Esophagus muscularis mucosa (tissue), 4 donors: ENCODE measurements around the gene SELENOK.

ENCODE experiments used
- EP300 ChIP-seq: sonication (generic); formaldehyde crosslinking; IDR thresholded peaks from one replicate; pipeline ENCODE4 v1.6.1; 2017; ENCODE audit warnings: antibody characterized with exemption
- POLR2A ChIP-seq: fragments of 450-650 bp; IDR thresholded peaks from one replicate; pipeline ENCODE4 v1.6.1; 2017; ENCODE audit warnings: antibody characterized with exemption, moderate library complexity, mild to moderate bottlenecking, low read depth
- POLR2AphosphoS5 ChIP-seq, 2 donors: sonication (generic); formaldehyde crosslinking; IDR thresholded peaks; one replicate each; pipeline ENCODE4 v1.6.1; 2017; ENCODE audit warnings: antibody characterized with exemption in 2 of 2
- TF ChIP-seq, protein P1 (sequence below), 3 experiments: fragments of 200-600 bp in 2 of 3; fragments of 450-650 bp in 1 of 3; sonication (generic) in 2 of 3; IDR thresholded peaks; one replicate each; pipeline ENCODE4 v1.5.1; 2017 to 2019; ENCODE audit warnings: antibody characterized with exemption in 3 of 3, mild to moderate bottlenecking in 2 of 3, moderate library complexity in 1 of 3

DNA sequence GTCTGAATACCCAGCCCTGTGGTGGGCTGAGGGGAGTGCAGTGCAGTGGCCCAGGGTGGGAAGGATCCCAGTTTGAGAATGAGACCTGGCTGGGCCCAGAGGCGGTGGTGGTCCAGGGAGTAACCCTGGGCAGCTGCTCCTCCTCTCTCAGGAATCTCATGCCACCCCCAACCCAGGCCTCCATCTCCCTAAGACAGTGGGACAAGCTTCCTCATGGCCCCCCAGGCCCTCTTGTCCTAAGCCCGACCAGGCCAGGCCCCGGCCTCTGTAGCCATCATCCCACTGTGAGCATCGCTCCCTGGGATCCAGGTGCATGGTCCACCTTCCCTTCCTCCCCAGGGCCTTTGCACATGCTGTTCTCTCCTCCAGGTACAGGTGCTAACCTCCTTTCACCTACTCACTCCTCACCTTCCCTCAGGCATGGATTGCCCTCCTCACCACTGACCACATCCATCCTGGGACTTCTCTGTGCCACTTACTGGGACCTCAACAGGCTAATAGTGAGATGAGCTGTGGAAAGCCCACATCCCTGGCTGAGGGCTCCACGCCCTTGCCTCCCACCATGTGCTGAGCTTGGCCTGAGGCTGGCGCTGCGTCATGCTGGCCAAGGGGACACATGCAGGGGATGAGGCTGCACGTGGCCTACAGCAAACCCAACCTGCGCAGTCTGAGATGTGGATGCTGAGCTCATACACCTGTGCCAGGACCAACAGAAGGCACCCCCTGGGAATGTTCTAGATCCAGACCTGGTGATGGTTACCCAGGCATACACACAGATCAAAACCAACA lies 55.4 kb downstream of the SELENOK start:
- TF ChIP-seq, protein P1, sequence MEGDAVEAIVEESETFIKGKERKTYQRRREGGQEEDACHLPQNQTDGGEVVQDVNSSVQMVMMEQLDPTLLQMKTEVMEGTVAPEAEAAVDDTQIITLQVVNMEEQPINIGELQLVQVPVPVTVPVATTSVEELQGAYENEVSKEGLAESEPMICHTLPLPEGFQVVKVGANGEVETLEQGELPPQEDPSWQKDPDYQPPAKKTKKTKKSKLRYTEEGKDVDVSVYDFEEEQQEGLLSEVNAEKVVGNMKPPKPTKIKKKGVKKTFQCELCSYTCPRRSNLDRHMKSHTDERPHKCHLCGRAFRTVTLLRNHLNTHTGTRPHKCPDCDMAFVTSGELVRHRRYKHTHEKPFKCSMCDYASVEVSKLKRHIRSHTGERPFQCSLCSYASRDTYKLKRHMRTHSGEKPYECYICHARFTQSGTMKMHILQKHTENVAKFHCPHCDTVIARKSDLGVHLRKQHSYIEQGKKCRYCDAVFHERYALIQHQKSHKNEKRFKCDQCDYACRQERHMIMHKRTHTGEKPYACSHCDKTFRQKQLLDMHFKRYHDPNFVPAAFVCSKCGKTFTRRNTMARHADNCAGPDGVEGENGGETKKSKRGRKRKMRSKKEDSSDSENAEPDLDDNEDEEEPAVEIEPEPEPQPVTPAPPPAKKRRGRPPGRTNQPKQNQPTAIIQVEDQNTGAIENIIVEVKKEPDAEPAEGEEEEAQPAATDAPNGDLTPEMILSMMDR (IDR thresholded peaks at IDR 0.05), result no peak
- TF ChIP-seq POLR2A, result no peak
- TF ChIP-seq EP300, result no peak
- TF ChIP-seq POLR2AphosphoS5 (IDR thresholded peaks at IDR 0.05), result no peak
